Neural progenitor cell (in vitro differentiated cells): ENCODE measurements around the gene FBRSL1.

Source experiments
- EZH2 ChIP-seq: fragments of 200-600 bp; sonication (generic); IDR thresholded peaks from 2 replicates; pipeline ENCODE4 v1.6.1; 2017; ENCODE audit warnings: antibody characterized with exemption, mild to moderate bottlenecking, moderate library complexity
- EZH2phosphoT487 ChIP-seq: fragments of 200-600 bp; sonication (generic); IDR thresholded peaks from 2 replicates; pipeline ENCODE4 v1.6.1; 2017; ENCODE audit warnings: antibody characterized with exemption
- TF ChIP-seq, protein P1 (sequence below): fragments of 200-600 bp; sonication (generic); IDR thresholded peaks from 2 replicates; pipeline ENCODE4 v1.5.1; 2017; ENCODE audit warnings: antibody characterized with exemption, mild to moderate bottlenecking

DNA sequence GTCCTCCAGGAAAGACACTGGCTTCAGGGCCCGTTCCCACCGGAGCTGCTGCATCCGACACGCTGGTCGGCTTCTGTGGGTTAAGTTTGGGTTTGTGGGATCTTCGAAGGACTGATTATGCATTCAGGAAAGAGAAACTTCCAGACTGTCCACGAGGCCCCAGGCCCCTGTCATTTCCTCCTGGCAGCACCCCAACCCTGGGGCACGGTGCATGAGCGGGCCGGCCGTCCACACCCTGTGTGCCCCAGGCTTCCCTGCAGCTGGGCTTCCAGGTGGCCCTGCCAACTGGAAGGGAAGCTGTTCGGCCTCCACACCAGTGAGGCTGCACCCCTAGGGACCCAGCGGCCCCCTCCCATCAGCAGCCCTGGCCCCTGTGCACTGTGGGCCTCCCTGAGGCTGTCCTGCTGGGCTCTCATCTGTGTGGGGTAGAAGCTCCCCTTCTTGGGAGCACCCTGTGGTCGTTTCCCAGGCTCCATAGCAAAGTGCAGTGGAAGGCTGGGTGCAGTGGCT, 9.3 kb upstream of the FBRSL1 start:
- TF ChIP-seq, protein P1, sequence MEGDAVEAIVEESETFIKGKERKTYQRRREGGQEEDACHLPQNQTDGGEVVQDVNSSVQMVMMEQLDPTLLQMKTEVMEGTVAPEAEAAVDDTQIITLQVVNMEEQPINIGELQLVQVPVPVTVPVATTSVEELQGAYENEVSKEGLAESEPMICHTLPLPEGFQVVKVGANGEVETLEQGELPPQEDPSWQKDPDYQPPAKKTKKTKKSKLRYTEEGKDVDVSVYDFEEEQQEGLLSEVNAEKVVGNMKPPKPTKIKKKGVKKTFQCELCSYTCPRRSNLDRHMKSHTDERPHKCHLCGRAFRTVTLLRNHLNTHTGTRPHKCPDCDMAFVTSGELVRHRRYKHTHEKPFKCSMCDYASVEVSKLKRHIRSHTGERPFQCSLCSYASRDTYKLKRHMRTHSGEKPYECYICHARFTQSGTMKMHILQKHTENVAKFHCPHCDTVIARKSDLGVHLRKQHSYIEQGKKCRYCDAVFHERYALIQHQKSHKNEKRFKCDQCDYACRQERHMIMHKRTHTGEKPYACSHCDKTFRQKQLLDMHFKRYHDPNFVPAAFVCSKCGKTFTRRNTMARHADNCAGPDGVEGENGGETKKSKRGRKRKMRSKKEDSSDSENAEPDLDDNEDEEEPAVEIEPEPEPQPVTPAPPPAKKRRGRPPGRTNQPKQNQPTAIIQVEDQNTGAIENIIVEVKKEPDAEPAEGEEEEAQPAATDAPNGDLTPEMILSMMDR = no peak
- TF ChIP-seq EZH2 (no peak), EZH2phosphoT487 (no peak)
